Adrenal gland (tissue), 5 donors: Measurements from ENCODE around the gene KIF6.

Experiments used
- POLR2A ChIP-seq, 2 donors: fragments of 450-650 bp; IDR thresholded peaks; one replicate each; pipeline ENCODE4 v1.6.1; 2017; ENCODE audit warnings: antibody characterized with exemption in 2 of 2, mild to moderate bottlenecking in 2 of 2, moderate library complexity in 1 of 2
- TF ChIP-seq, protein P1 (sequence below), 6 experiments: fragments of 450-650 bp in 4 of 6; fragments of 200-600 bp in 2 of 6; sonication (generic) in 1 of 6; IDR thresholded peaks; 1 replicate in 5 of 6; 2 replicates in 1 of 6; pipeline versions ENCODE4 v1.5.1 to v1.8.0; 2016 to 2021; ENCODE audit warnings: antibody characterized with exemption in 6 of 6, mild to moderate bottlenecking in 2 of 6, moderate library complexity in 1 of 6
- donor health status: DM: no; HTN: no; CAD: no.

- TF ChIP-seq, protein P1, sequence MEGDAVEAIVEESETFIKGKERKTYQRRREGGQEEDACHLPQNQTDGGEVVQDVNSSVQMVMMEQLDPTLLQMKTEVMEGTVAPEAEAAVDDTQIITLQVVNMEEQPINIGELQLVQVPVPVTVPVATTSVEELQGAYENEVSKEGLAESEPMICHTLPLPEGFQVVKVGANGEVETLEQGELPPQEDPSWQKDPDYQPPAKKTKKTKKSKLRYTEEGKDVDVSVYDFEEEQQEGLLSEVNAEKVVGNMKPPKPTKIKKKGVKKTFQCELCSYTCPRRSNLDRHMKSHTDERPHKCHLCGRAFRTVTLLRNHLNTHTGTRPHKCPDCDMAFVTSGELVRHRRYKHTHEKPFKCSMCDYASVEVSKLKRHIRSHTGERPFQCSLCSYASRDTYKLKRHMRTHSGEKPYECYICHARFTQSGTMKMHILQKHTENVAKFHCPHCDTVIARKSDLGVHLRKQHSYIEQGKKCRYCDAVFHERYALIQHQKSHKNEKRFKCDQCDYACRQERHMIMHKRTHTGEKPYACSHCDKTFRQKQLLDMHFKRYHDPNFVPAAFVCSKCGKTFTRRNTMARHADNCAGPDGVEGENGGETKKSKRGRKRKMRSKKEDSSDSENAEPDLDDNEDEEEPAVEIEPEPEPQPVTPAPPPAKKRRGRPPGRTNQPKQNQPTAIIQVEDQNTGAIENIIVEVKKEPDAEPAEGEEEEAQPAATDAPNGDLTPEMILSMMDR (IDR thresholded peaks at IDR 0.05), result no peak
- TF ChIP-seq POLR2A (IDR thresholded peaks at IDR 0.05), result no peak
Observed at GRCh38 chr6:39417440-39417839, 307.8 kb downstream of the KIF6 start.
